ENCODE results near the gene NEK2. TPM values are rescaled to one million over a fixed set of nuclear protein-coding genes. Genes with fewer than 3 reads are reported as not detected.

The NEK2 gene
- total and polyA plus RNA-seq, 4 donors: 0.61 to 5.9 (median 0.83) TPM

- no peak overlapping the region for H3K27ac ChIP-seq (ENCODE audit: low read depth in 1 of 2, low read length in 1 of 2)
- no peak for ATAC-seq (ENCODE audit: insufficient read depth, low FRiP score)
- H3K9me3 ChIP-seq (ENCODE audit: control insufficient read depth in 4 of 4, insufficient read depth in 3 of 4, low read length in 3 of 4): no peaks in the 10 kb centered on the region
- peaks cover 0 to 20% (median 6%) of the 10 kb centered on the region in 5 donors for H3K4me1 ChIP-seq (ENCODE audit: control insufficient read depth in 5 of 5, insufficient read depth in 5 of 5, low read length in 5 of 5)
- H3K36me3 ChIP-seq (ENCODE audit: control insufficient read depth in 4 of 4, insufficient read depth in 4 of 4, low read length in 4 of 4): no peaks in the 10 kb centered on the region
- no peak for TF ChIP-seq CTCF (IDR thresholded peaks at IDR 0.05; ENCODE audit: control extremely low read depth, extremely low read depth)
- H3K4me3 ChIP-seq: no peak overlapping the region
- WGBS, 2 donors: 76 to 90% methylated on average over 1 of the region's 1 CpG
- H3K27me3 ChIP-seq (ENCODE audit: control insufficient read depth in 3 of 3, insufficient read depth in 3 of 3, low read length in 2 of 3): no peaks in the 10 kb centered on the region
- DNase-seq: no peak
- H3K9ac ChIP-seq (ENCODE audit: insufficient read depth in 1 of 2, low read length in 2 of 2): no peak overlapping the region
Measured at GRCh38 chr1:211640301-211640630, 35.2 kb downstream of the NEK2 start.

- Histone ChIP-seq H3K4me1 (ENCODE audit: control insufficient read depth in 5 of 5, insufficient read depth in 5 of 5, low read length in 5 of 5) (peaks cover 0 to 20% (median 6%) of the 10 kb centered on the region in 5 donors), H3K9ac (ENCODE audit: insufficient read depth in 1 of 2, low read length in 2 of 2) (no peak overlapping the region), H3K27me3 (ENCODE audit: control insufficient read depth in 3 of 3, insufficient read depth in 3 of 3, low read length in 2 of 3) (no peaks in the 10 kb centered on the region), H3K4me3 (no peak overlapping the region), H3K36me3 (ENCODE audit: control insufficient read depth in 4 of 4, insufficient read depth in 4 of 4, low read length in 4 of 4) (no peaks in the 10 kb centered on the region), H3K9me3 (ENCODE audit: control insufficient read depth in 4 of 4, insufficient read depth in 3 of 4, low read length in 3 of 4) (no peaks in the 10 kb centered on the region), H3K27ac (ENCODE audit: low read depth in 1 of 2, low read length in 1 of 2) (no peak overlapping the region)
- no peak for DNase-seq
- ATAC-seq (ENCODE audit: insufficient read depth, low FRiP score): no peak
- TF ChIP-seq CTCF (IDR thresholded peaks at IDR 0.05; ENCODE audit: control extremely low read depth, extremely low read depth): no peak
- 47 to 69% methylated on average over 13 of the region's 13 CpGs for WGBS, 2 donors
Measured at GRCh38 chr1:211639475-211640300, 35.7 kb downstream of the NEK2 start.

- Histone ChIP-seq H3K9ac (ENCODE audit: insufficient read depth in 1 of 2, low read length in 2 of 2) (no peak overlapping the region), H3K4me3 (no peak overlapping the region), H3K36me3 (ENCODE audit: control insufficient read depth in 4 of 4, insufficient read depth in 4 of 4, low read length in 4 of 4) (no peaks in the 10 kb centered on the region), H3K27me3 (ENCODE audit: control insufficient read depth in 3 of 3, insufficient read depth in 3 of 3, low read length in 2 of 3) (no peaks in the 10 kb centered on the region), H3K27ac (ENCODE audit: low read depth in 1 of 2, low read length in 1 of 2) (no peak overlapping the region), H3K4me1 (ENCODE audit: control insufficient read depth in 5 of 5, insufficient read depth in 5 of 5, low read length in 5 of 5) (peaks cover 0 to 12% (median 3%) of the 10 kb centered on the region in 5 donors), H3K9me3 (ENCODE audit: control insufficient read depth in 4 of 4, insufficient read depth in 3 of 4, low read length in 3 of 4) (no peaks in the 10 kb centered on the region)
- no peak for DNase-seq
- no peak for ATAC-seq (ENCODE audit: insufficient read depth, low FRiP score)
- TF ChIP-seq CTCF (IDR thresholded peaks at IDR 0.05; ENCODE audit: control extremely low read depth, extremely low read depth): no peak
- WGBS, 2 donors: 88 to 89% methylated on average over 5 of the region's 5 CpGs
Measured at GRCh38 chr1:211638689-211639101, 36.7 kb downstream of the NEK2 start.
